ENCODE measurements around the gene RPE. TPM values are rescaled to one million over a fixed set of nuclear protein-coding genes. Genes with fewer than 3 reads are reported as not detected.

Gene RPE
- total and polyA plus RNA-seq, 9 donors = 16.8 to 54.8 (median 38.2) TPM

DNA sequence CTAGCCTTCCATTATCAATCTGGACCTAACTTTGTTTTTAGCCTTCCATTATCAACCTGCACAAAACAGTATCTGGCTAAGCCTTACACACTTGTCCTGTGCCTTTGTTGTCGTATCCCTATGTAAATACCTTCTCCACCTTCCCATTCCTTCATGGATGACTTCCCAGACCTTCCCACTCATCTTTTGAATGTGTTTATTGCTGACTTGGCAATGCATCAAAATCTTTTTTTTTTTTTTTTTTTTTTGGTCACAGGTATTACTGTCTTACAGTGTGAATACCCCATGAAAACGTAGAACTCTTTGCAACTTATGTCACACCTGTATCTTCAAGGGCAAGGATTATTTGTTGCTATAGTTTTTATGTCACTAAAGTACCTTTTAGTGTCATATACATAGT, 25.7 kb downstream of the RPE start:
- H3K36me3 ChIP-seq = no peaks in the 10 kb centered on the region
- no peak for DNase-seq
- TF ChIP-seq EP300 (IDR thresholded peaks at IDR 0.05) = no peak
- TF ChIP-seq, protein P1, sequence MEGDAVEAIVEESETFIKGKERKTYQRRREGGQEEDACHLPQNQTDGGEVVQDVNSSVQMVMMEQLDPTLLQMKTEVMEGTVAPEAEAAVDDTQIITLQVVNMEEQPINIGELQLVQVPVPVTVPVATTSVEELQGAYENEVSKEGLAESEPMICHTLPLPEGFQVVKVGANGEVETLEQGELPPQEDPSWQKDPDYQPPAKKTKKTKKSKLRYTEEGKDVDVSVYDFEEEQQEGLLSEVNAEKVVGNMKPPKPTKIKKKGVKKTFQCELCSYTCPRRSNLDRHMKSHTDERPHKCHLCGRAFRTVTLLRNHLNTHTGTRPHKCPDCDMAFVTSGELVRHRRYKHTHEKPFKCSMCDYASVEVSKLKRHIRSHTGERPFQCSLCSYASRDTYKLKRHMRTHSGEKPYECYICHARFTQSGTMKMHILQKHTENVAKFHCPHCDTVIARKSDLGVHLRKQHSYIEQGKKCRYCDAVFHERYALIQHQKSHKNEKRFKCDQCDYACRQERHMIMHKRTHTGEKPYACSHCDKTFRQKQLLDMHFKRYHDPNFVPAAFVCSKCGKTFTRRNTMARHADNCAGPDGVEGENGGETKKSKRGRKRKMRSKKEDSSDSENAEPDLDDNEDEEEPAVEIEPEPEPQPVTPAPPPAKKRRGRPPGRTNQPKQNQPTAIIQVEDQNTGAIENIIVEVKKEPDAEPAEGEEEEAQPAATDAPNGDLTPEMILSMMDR (IDR thresholded peaks at IDR 0.05) = no peak
- no peak for TF ChIP-seq POLR2A (IDR thresholded peaks at IDR 0.05)
- no peaks in the 10 kb centered on the region for H3K9me3 ChIP-seq
- no peak overlapping the region for H3K4me3 ChIP-seq
- H3K27ac ChIP-seq = no peak overlapping the region
- H3K27me3 ChIP-seq = no peaks in the 10 kb centered on the region
- intact Hi-C loops (cut with DNase I) = no loop called here
- 77 to 92% (median 77%) methylated on average over 2 of the region's 2 CpGs for WGBS, 3 donors
- no peaks in the 10 kb centered on the region for H3K4me1 ChIP-seq (ENCODE audit: insufficient read depth)

- Histone ChIP-seq H3K4me3 (no peak overlapping the region), H3K4me1 (ENCODE audit: insufficient read depth) (no peaks in the 10 kb centered on the region), H3K36me3 (no peaks in the 10 kb centered on the region), H3K27me3 (no peaks in the 10 kb centered on the region), H3K9me3 (no peaks in the 10 kb centered on the region), H3K27ac (no peak overlapping the region)
- no peak for TF ChIP-seq POLR2A (IDR thresholded peaks at IDR 0.05)
- no peak for TF ChIP-seq EP300 (IDR thresholded peaks at IDR 0.05)
- TF ChIP-seq, protein P1 (IDR thresholded peaks at IDR 0.05) = no peak
- 83 to 91% (median 84%) methylated on average over 2 of the region's 2 CpGs for WGBS, 3 donors
- intact Hi-C loops (cut with DNase I) = no loop called here
- no peak for DNase-seq
Measured at GRCh38 chr2:210034087-210034683, 31.7 kb downstream of the RPE start.

GRCh38 chr2:210035679-210036078, 33.2 kb downstream of the RPE start:
- H3K9me3 ChIP-seq = no peaks in the 10 kb centered on the region
- no peak for DNase-seq
- WGBS, 3 donors = 95 to 96% (median 95%) methylated on average over 4 of the region's 4 CpGs
- H3K27ac ChIP-seq = no peak overlapping the region
- no peak overlapping the region for H3K4me3 ChIP-seq
- H3K4me1 ChIP-seq (ENCODE audit: insufficient read depth) = no peaks in the 10 kb centered on the region
- H3K36me3 ChIP-seq = no peaks in the 10 kb centered on the region
- no peak for TF ChIP-seq POLR2A (IDR thresholded peaks at IDR 0.05)
- no peak for TF ChIP-seq EP300 (IDR thresholded peaks at IDR 0.05)
- TF ChIP-seq, protein P1 (IDR thresholded peaks at IDR 0.05) = no peak
- H3K27me3 ChIP-seq = no peaks in the 10 kb centered on the region
- intact Hi-C loops (cut with DNase I) = no loop called here

DNA sequence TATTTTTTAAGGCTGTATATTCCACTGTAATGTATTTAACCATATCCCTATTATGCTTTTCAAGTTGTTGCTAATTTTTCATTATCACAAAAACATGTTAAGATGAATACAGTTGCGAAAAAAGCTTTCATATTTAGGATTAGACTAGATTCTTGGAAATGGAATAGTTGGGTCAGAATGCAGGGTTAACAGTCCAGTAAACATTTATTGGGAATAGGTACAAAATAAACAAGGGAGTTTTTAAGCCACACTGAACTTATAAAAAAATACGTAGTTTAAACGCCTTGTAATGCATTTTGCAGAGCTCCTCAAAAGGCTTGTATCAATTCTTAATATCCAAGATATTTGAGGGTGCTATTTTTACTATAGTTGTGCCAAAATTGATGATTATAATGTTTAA, 35.6 kb downstream of the RPE start:
- no peaks in the 10 kb centered on the region for H3K36me3 ChIP-seq
- H3K9me3 ChIP-seq = no peaks in the 10 kb centered on the region
- H3K27me3 ChIP-seq = no peaks in the 10 kb centered on the region
- WGBS, 3 donors = 85 to 96% (median 90%) methylated on average over 3 of the region's 3 CpGs
- H3K27ac ChIP-seq = no peak overlapping the region
- H3K4me1 ChIP-seq (ENCODE audit: insufficient read depth) = no peaks in the 10 kb centered on the region
- intact Hi-C loops (cut with DNase I) = no loop called here
- TF ChIP-seq POLR2A (IDR thresholded peaks at IDR 0.05) (no peak), EP300 (IDR thresholded peaks at IDR 0.05) (no peak)
- TF ChIP-seq, protein P1 (IDR thresholded peaks at IDR 0.05) = no peak
- H3K4me3 ChIP-seq = no peak overlapping the region
- DNase-seq = no peak
